A549 (cell line): ENCODE results near the gene ANGPT4. TPM values are rescaled to one million over a fixed set of nuclear protein-coding genes. Genes with fewer than 3 reads are reported as not detected.

Experiments used
- ATAC-seq, 2 experiments: fragments of 200-7000 bp in 1 of 2; fragments of >200 bp in 1 of 2; cut with Nextera tagmentation in 1 of 2; cut with Tn5 transposase in 1 of 2; 3 replicates each; pipeline versions ENCODE4 v1.8.0 to v1.9.1; 2018 to 2020; ENCODE audit warnings: mild to moderate bottlenecking in 1 of 2, moderate library complexity in 1 of 2
- CTCF ChIA-PET: fragments of 300-600 bp; sonication (Branson Sonifier 250); formaldehyde crosslinking; extraction: SDS; loops from one replicate; lab custom pipeline; 2021; ENCODE audit warnings: antibody characterized with exemption, inconsistent platforms; lab: Yijun Ruan, JAX
- POLR2A ChIA-PET: fragments of 350-600 bp; formaldehyde crosslinking; extraction: SDS; loops from one replicate; lab custom pipeline; 2021; ENCODE audit warnings: antibody characterized with exemption, inconsistent platforms; lab: Yijun Ruan, JAX
- DNase-seq, 2 experiments: peaks; one replicate each; pipeline versions ENCODE4 v3.0.0 to v3.0.0-alpha.2; 2011 to 2016; ENCODE audit warnings: low read depth in 1 of 2, low spot score in 1 of 2
- FAIRE-seq: peaks from 2 replicates; lab custom pipeline; 2011; peaks lifted over from hg19 to GRCh38; lab: Jason Lieb, UNC
- H3K27ac ChIP-seq, 2 experiments: fragments of >200 bp; sonication (Bioruptor Twin); formaldehyde crosslinking; 3 replicates each; pipeline ENCODE4 v1.5.1; 2016 to 2017
- H3K4me1 ChIP-seq: fragments of >200 bp; sonication (Bioruptor Twin); formaldehyde crosslinking; 3 replicates; pipeline ENCODE4 v1.6.1; 2016
- H3K4me2 ChIP-seq: fragments of >200 bp; sonication (Bioruptor Twin); formaldehyde crosslinking; 3 replicates; pipeline ENCODE4 v1.6.1; 2016
- H3K4me3 ChIP-seq: fragments of >200 bp; sonication (Bioruptor Twin); formaldehyde crosslinking; 3 replicates; pipeline ENCODE4 v1.5.1; 2016
- H3K9me3 ChIP-seq: fragments of >200 bp; sonication (Bioruptor Twin); formaldehyde crosslinking; 3 replicates; pipeline ENCODE4 v1.6.1; 2016
- CBX8 ChIP-seq: fragments of 200-600 bp; sonication (generic); IDR thresholded peaks from 2 replicates; pipeline ENCODE4 v1.6.1; 2016
- E2F6 ChIP-seq: IDR thresholded peaks from 2 replicates; pipeline ENCODE4 v1.6.1; 2012; ENCODE audit warnings: low read depth, borderline replicate concordance
- FOXS1 ChIP-seq: fragments of 250-450 bp; sonication (Bioruptor Pico); IDR thresholded peaks from 2 replicates; pipeline ENCODE4 v1.5.0; 2020; ENCODE audit warnings: mild to moderate bottlenecking, moderate library complexity
- GATA3 ChIP-seq: IDR thresholded peaks from 2 replicates; pipeline ENCODE4 v1.6.1; 2012; ENCODE audit warnings: borderline replicate concordance
- HDAC2 ChIP-seq: fragments of 200-600 bp; sonication (generic); IDR thresholded peaks from 2 replicates; pipeline ENCODE4 v1.6.1; 2016
- HOXB13 ChIP-seq: fragments of 250-450 bp; sonication (Bioruptor Pico); IDR thresholded peaks from 2 replicates; pipeline ENCODE4 v1.5.0; 2020; ENCODE audit warnings: low read depth, mild to moderate bottlenecking, moderate library complexity
- JUNB ChIP-seq: fragments of >200 bp; sonication (Bioruptor Twin); formaldehyde crosslinking; IDR thresholded peaks from 2 replicates; pipeline ENCODE4 v1.6.1; 2016
- KDM1A ChIP-seq: fragments of 200-600 bp; sonication (generic); IDR thresholded peaks from 2 replicates; pipeline ENCODE4 v1.6.1; 2016; ENCODE audit warnings: low read depth, mild to moderate bottlenecking
- KDM5A ChIP-seq: fragments of 200-600 bp; sonication (generic); IDR thresholded peaks from 2 replicates; pipeline ENCODE4 v1.6.1; 2016; ENCODE audit warnings: antibody characterized with exemption, mild to moderate bottlenecking
- MAZ ChIP-seq: fragments of 150-350 bp; IDR thresholded peaks from 2 replicates; pipeline ENCODE4 v1.6.1; 2014; ENCODE audit warnings: antibody characterized with exemption, low read depth, low read length, borderline replicate concordance
- MYC ChIP-seq: IDR thresholded peaks from 2 replicates; pipeline ENCODE4 v1.6.1; 2012; ENCODE audit warnings: mild to moderate bottlenecking, inconsistent platforms, low read length, improper control_type of control experiment, borderline replicate concordance
- NFE2L2 ChIP-seq: fragments of 150-350 bp; conservative IDR thresholded peaks from 2 replicates; pipeline ENCODE4 v1.6.1; 2014; ENCODE audit warnings: low read length
- NPAS2 ChIP-seq: fragments of 250-450 bp; sonication (Bioruptor Pico); IDR thresholded peaks from 2 replicates; pipeline ENCODE4 v1.8.0; 2022; ENCODE audit warnings: mild to moderate bottlenecking, moderate library complexity, borderline replicate concordance
- NR3C1 ChIP-seq: fragments of >200 bp; sonication (Bioruptor Twin); formaldehyde crosslinking; IDR thresholded peaks from 3 replicates; pipeline ENCODE4 v1.6.1; 2017
- POLR2A ChIP-seq: IDR thresholded peaks from 2 replicates; pipeline ENCODE4 v1.6.1; 2012; ENCODE audit warnings: mild to moderate bottlenecking, low read length
- RARB ChIP-seq: fragments of 250-450 bp; sonication (Bioruptor Pico); IDR thresholded peaks from 2 replicates; pipeline ENCODE4 v1.8.0; 2021; ENCODE audit warnings: mild to moderate bottlenecking, moderate library complexity
- RCOR1 ChIP-seq: fragments of 150-350 bp; IDR thresholded peaks from 2 replicates; pipeline ENCODE4 v1.6.1; 2014; ENCODE audit warnings: antibody characterized with exemption, low read length, low read depth
- TFCP2L1 ChIP-seq: fragments of 250-450 bp; sonication (Bioruptor Pico); IDR thresholded peaks from 2 replicates; pipeline ENCODE4 v1.5.0; 2021; ENCODE audit warnings: mild to moderate bottlenecking
- TP53 ChIP-seq: fragments of 250-450 bp; sonication (Bioruptor Pico); IDR thresholded peaks from 2 replicates; pipeline ENCODE4 v1.5.0; 2021; ENCODE audit warnings: mild to moderate bottlenecking, moderate library complexity
- ZFP36 ChIP-seq: fragments of 450-650 bp; IDR thresholded peaks from 2 replicates; pipeline ENCODE4 v1.6.1; 2014; ENCODE audit warnings: borderline replicate concordance; ENCODE audit not compliant: partially characterized antibody
- WGBS: methylation state at CpG from one replicate; pipeline ENCODE4 v1.1.6; 2017; ENCODE audit errors: missing lambda C conversion rate; 5-methylcytosine and 5-hydroxymethylcytosine counted together
- polyA plus RNA-seq, 4 experiments: library from polyadenylated mRNA; depleted of rRNA in 3 of 4; stranded (reverse); fragments of >200 nt; fragmentation: RNase III in 1 of 4; extraction: RNeasy Plus Mini Kit Qiagen cat#74134 plus additional on column Dnase treatment in 1 of 4; gene quantifications; 2 replicates in 3 of 4; 3 replicates in 1 of 4; pipeline ENCODE4 v1.2.3, GENCODE V29; 2011 to 2017
- TF ChIP-seq, protein P1 (sequence below): fragments of >200 bp; sonication (Bioruptor Twin); formaldehyde crosslinking; IDR thresholded peaks from 3 replicates; pipeline ENCODE4 v1.6.1; 2016
- TF ChIP-seq, protein P2 (sequence below): fragments of >200 bp; sonication (Bioruptor Twin); formaldehyde crosslinking; IDR thresholded peaks from 3 replicates; pipeline ENCODE4 v1.5.1; 2016

Gene ANGPT4
- polyA plus RNA-seq, 2 of the 4 experiments (the other 2 are of a cell fraction), result 0.04 TPM; not detected in 1

DNA sequence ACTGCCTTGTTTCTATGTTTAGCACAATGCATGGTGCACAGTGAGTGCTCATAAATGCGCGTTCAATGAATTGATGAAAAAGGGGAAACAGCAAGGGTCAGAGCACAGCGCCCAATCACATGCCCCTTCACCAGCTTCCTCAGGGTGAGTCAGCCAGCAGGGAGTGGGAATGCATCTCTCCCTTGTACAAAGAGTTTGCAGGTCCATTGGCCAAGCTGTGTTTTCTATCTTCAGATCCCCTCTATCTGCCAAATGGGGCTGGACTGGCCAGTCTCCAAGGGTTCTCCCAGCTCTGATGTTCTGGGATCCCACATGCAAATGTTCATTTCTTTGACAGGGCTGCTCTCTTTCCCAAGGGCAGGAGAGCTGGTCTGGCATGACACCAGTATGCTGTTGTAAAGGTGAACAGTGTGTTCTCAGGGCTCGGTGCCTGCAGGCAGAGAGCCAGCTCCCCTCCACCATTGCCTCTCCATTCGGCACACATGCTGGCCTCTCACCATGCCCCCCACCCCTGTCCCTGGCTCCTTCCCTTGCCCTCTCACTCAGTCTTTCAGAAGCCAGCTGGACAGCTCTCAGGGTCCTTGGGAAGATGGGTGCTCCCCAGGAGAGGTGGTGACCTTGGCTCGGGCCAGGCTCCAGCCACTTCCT, 25.0 kb downstream of the ANGPT4 start:
- DNase-seq, result no peak
- WGBS, result 47% methylated on average over 6 of the region's 6 CpGs
- Histone ChIP-seq H3K4me2 (no peak overlapping the region), H3K4me1 (no peaks in the 10 kb centered on the region), H3K9me3 (no peaks in the 10 kb centered on the region), H3K4me3 (no peak overlapping the region), H3K27ac (no peak overlapping the region)
- no peak; a peak in 1 of 6 replicates for ATAC-seq
- no peak for FAIRE-seq
- POLR2A ChIA-PET, result no interaction called here
- TF ChIP-seq, protein P1, sequence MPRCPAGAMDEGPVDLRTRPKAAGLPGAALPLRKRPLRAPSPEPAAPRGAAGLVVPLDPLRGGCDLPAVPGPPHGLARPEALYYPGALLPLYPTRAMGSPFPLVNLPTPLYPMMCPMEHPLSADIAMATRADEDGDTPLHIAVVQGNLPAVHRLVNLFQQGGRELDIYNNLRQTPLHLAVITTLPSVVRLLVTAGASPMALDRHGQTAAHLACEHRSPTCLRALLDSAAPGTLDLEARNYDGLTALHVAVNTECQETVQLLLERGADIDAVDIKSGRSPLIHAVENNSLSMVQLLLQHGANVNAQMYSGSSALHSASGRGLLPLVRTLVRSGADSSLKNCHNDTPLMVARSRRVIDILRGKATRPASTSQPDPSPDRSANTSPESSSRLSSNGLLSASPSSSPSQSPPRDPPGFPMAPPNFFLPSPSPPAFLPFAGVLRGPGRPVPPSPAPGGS, result no peak
- no peak for TF ChIP-seq NPAS2 (CRISPR knock-in tag)
- TF ChIP-seq, all 56 proteins: peak for 0
- CTCF ChIA-PET, result interaction anchor here (1.0 to 7.6 kb wide), 7 partner anchors 14 to 76 kb away, joined by 3 to 48 read pairs (median 3); no protein-coding TSS in a partner anchor

GRCh38 chr20:890666-891057, 25.5 kb downstream of the ANGPT4 start:
- ChIA-PET CTCF (interaction anchor here (1.0 to 7.6 kb wide), 7 partner anchors 14 to 75 kb away, joined by 3 to 48 read pairs (median 4); no protein-coding TSS in a partner anchor), POLR2A (no interaction called here)
- WGBS, result 60% methylated on average over 6 of the region's 6 CpGs
- H3K4me1 ChIP-seq, result no peaks in the 10 kb centered on the region
- H3K9me3 ChIP-seq, result no peaks in the 10 kb centered on the region
- TF ChIP-seq POLR2A (no peak), RARB (CRISPR knock-in tag) (no peak), E2F6 (no peak), ZFP36 (no peak), TFCP2L1 (CRISPR knock-in tag) (no peak), RCOR1 (no peak), GATA3 (no peak), HOXB13 (CRISPR knock-in tag) (no peak), NR3C1 (no peak), KDM1A (no peak), TP53 (CRISPR knock-in tag) (no peak), NFE2L2 (no peak)
- TF ChIP-seq, protein P2, sequence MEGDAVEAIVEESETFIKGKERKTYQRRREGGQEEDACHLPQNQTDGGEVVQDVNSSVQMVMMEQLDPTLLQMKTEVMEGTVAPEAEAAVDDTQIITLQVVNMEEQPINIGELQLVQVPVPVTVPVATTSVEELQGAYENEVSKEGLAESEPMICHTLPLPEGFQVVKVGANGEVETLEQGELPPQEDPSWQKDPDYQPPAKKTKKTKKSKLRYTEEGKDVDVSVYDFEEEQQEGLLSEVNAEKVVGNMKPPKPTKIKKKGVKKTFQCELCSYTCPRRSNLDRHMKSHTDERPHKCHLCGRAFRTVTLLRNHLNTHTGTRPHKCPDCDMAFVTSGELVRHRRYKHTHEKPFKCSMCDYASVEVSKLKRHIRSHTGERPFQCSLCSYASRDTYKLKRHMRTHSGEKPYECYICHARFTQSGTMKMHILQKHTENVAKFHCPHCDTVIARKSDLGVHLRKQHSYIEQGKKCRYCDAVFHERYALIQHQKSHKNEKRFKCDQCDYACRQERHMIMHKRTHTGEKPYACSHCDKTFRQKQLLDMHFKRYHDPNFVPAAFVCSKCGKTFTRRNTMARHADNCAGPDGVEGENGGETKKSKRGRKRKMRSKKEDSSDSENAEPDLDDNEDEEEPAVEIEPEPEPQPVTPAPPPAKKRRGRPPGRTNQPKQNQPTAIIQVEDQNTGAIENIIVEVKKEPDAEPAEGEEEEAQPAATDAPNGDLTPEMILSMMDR, result no peak
- no peak overlapping the region for H3K4me2 ChIP-seq
- ATAC-seq, result no peak
- no peak overlapping the region for H3K27ac ChIP-seq
- no peak overlapping the region for H3K4me3 ChIP-seq
- DNase-seq, result no peak
- no peak for FAIRE-seq

DNA sequence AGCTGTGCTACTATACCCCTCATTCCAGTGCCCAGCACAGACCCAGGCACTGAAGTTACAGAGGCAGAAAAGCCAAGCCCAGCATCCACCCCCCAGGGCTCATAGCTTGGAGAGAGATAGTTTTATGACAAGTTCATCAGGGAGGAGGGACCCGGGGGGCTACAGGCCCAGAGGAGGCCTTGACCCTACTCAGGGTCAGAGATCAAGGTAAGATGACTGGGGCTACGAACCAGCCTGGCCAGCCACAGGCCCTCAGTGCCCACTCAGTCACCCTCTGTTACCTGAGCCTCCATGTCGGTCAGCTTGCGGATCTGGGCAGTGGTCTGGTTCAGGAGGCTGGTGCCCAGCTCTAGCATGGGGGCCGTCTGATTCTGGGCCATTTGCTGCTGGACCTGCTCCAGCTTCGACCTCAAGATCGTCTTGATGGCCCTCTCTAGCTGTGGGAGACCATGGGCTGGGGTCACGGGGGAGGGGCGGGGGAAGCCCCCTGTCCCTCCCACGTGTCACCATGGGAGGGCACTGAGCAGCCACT, 26.1 kb downstream of the ANGPT4 start:
- Histone ChIP-seq H3K9me3 (no peaks in the 10 kb centered on the region), H3K4me3 (no peak overlapping the region), H3K4me1 (no peaks in the 10 kb centered on the region), H3K4me2 (no peak overlapping the region), H3K27ac (no peak overlapping the region)
- ChIA-PET POLR2A (no interaction called here), CTCF (interaction anchor here (1.3 to 7.6 kb wide), 4 partner anchors 19 to 72 kb away, joined by 3 to 48 read pairs (median 7); no protein-coding TSS in a partner anchor)
- WGBS, result 24% methylated on average over 6 of the region's 10 CpGs
- DNase-seq (no peak), ATAC-seq (no peak), FAIRE-seq (no peak)
- no peak for TF ChIP-seq HDAC2
- TF ChIP-seq, protein P1, result no peak
- TF ChIP-seq CBX8, result no peak
- no peak for TF ChIP-seq FOXS1
- no peak for TF ChIP-seq JUNB
- TF ChIP-seq KDM5A, result no peak
- no peak for TF ChIP-seq MYC
- TF ChIP-seq HOXB13 (CRISPR knock-in tag), result no peak
- no peak for TF ChIP-seq MAZ
